ENCODE results near the gene FLAD1. TPM values are rescaled to one million over a fixed set of nuclear protein-coding genes. Genes with fewer than 3 reads are reported as not detected.

The FLAD1 gene
- total RNA-seq, 4 donors from 2014 or later = 17.4 to 33.6 (median 23.6) TPM

- H3K27me3 ChIP-seq = no peaks in the 10 kb centered on the region
- no peak for TF ChIP-seq EP300 (IDR thresholded peaks at IDR 0.05)
- no peak for TF ChIP-seq CTCF (IDR thresholded peaks at IDR 0.05)
- TF ChIP-seq POLR2A (IDR thresholded peaks at IDR 0.05) = no peak
- H3K4me1 ChIP-seq = peaks cover 0 to 82% (median 62%) of the 10 kb centered on the region in 4 donors
- H3K27ac ChIP-seq = peak overlapping the region in 2 of 4 donors; percentile 88 to 99
- no peaks in the 10 kb centered on the region for H3K9me3 ChIP-seq
- WGBS, 2 donors = 83 to 88% methylated on average over 17 to 26 of the region's 31 CpGs
- peaks cover 0 to 24% (median 0%) of the 10 kb centered on the region in 3 donors for H3K36me3 ChIP-seq
- H3K4me3 ChIP-seq = no peak overlapping the region
- no peak for DNase-seq (ENCODE audit: low spot score in 2 of 2)
Observed at GRCh38 chr1:155014709-155015508, 31.8 kb downstream of the FLAD1 start.

GRCh38 chr1:155015527-155016230, 32.5 kb downstream of the FLAD1 start:
- Histone ChIP-seq H3K27me3 (no peaks in the 10 kb centered on the region), H3K4me1 (peaks cover 0 to 77% (median 55%) of the 10 kb centered on the region in 4 donors), H3K36me3 (peaks cover 0 to 24% (median 0%) of the 10 kb centered on the region in 3 donors), H3K9me3 (no peaks in the 10 kb centered on the region), H3K4me3 (no peak overlapping the region), H3K27ac (peak overlapping the region; percentile 86 to 99 (median 97))
- DNase-seq (ENCODE audit: low spot score in 2 of 2) = no peak
- no peak for TF ChIP-seq POLR2A (IDR thresholded peaks at IDR 0.05)
- no peak for TF ChIP-seq EP300 (IDR thresholded peaks at IDR 0.05)
- TF ChIP-seq CTCF (IDR thresholded peaks at IDR 0.05) = no peak
- 82 to 89% methylated on average over 16 of the region's 16 CpGs for WGBS, 2 donors

DNA sequence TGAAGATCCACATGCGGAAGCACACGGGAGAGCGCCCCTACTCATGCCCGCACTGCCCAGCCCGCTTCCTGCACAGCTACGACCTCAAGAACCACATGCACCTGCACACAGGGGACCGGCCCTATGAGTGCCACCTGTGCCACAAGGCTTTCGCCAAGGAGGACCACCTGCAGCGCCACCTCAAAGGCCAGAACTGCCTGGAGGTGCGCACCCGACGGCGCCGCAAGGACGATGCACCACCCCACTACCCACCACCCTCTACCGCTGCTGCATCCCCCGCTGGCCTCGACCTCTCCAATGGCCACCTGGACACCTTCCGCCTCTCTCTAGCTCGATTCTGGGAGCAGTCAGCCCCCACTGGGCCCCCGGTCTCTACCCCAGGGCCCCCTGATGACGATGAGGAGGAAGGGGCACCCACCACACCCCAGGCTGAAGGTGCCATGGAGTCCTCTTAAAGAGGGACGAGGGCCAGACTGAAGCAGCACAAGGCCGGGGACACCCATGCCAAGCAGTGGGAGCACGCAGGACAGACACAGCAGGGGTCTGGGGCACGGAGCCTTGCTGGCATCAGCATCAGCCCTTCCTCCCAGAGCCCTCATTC, 33.2 kb downstream of the FLAD1 start:
- H3K27me3 ChIP-seq = no peaks in the 10 kb centered on the region
- no peaks in the 10 kb centered on the region for H3K9me3 ChIP-seq
- no peak for DNase-seq (ENCODE audit: low spot score in 2 of 2)
- TF ChIP-seq EP300 (IDR thresholded peaks at IDR 0.05) = no peak
- TF ChIP-seq POLR2A (IDR thresholded peaks at IDR 0.05) = no peak
- no peak for TF ChIP-seq CTCF (IDR thresholded peaks at IDR 0.05)
- H3K4me1 ChIP-seq = peaks cover 0 to 71% (median 49%) of the 10 kb centered on the region in 4 donors
- H3K27ac ChIP-seq = peak overlapping the region; percentile 86 to 99 (median 97)
- WGBS, 2 donors = 87 to 88% methylated on average over 25 to 26 of the region's 26 CpGs
- H3K36me3 ChIP-seq = peaks cover 0 to 24% (median 0%) of the 10 kb centered on the region in 3 donors
- no peak overlapping the region for H3K4me3 ChIP-seq

GRCh38 chr1:155017041-155017945, 34.1 kb downstream of the FLAD1 start:
- Histone ChIP-seq H3K36me3 (peaks cover 0 to 24% (median 0%) of the 10 kb centered on the region in 3 donors), H3K4me1 (peaks cover 0 to 64% (median 39%) of the 10 kb centered on the region in 4 donors), H3K9me3 (no peaks in the 10 kb centered on the region), H3K27ac (peak overlapping the region; percentile 86 to 99 (median 97)), H3K4me3 (peak overlapping the region; percentile 34 to 56 (median 38)), H3K27me3 (no peaks in the 10 kb centered on the region)
- peak; percentile 95 to 98 for TF ChIP-seq EP300 (IDR thresholded peaks at IDR 0.05)
- TF ChIP-seq CTCF (IDR thresholded peaks at IDR 0.05) = peak; percentile 96 to 100 (median 99)
- TF ChIP-seq POLR2A (IDR thresholded peaks at IDR 0.05) = peak; percentile 36 to 63
- whole genome bisulfite sequencing, 2 donors = 2 to 3% methylated on average over 22 to 33 of the region's 49 CpGs
- peak; percentile 78 to 88 for DNase-seq (ENCODE audit: low spot score in 2 of 2)

Data from tibial nerve (tissue), 4 donors.